Hematopoietic multipotent progenitor cell treated with erythropoietin and hydrocortisone succinate and interleukin-3 and kit ligand, for 6 days (in vitro differentiated cells): ENCODE measurements around the gene PIM3.

Source experiments
- DNase-seq: peaks from one replicate; pipeline ENCODE4 v3.0.0-alpha.2; 2015

The PIM3 gene

DNA sequence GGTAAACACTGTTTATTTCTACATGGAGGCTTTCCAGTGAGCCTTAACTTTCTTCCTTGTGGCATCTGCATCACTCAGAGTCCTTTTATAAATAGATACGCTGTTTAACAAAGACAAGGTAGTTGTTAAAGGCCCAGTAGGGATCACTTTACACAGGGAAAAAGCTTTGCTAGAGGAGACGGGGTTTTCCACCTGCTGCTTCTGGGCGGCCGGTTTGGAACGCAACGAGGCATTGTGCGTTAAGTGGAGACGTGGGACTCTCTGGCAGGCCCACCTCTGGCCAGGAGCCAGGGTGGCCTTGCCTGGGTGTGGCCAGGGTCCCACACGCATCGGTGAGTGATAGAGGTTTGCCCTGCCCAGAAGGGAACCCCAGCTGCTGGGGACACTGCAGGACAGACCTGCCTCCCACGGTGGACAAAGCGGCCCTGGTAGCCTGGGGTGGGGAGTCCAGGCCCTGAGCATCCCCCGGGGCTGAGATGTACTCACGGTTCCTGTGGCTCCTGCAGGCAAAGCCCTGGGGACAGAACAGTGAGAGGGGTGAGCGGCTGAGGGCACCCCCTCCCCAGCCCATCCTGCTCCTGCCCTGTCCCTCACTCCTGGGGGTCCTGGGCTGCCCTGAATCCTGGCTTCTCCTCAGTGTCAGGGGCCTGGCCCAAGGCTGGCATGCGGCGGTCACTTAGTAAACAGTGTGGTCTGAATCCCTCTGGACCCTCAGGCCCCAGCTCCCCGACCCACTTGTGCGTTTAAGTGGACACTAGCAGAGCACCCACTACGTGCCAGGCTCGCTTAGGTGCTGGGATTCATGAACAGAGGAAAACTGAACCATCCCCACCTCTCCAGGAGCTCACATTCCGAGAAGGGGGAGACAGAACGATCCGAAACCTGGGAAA, 47.8 kb downstream of the PIM3 start:
- no peak for DNase-seq

DNA sequence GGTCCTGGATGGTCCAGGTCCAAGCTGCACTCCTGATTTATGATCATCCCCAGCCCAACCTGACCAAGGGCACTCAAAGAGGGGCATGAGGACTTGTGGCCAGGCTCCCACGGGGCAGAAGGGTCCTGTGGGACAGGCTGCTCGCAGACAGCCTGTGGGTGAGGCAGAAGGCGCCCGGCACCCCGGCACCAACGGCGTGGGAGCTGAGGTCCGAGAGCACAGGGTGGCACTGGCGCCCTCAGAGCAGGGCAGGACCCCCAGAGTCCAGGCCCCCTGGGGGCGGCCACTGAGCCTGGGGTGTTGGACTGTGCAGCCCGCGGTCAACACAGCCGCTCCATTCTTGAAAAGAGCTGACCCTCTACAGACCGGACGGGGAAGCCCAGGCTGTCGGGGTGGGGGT, 48.7 kb downstream of the PIM3 start:
- no peak for DNase-seq

DNA sequence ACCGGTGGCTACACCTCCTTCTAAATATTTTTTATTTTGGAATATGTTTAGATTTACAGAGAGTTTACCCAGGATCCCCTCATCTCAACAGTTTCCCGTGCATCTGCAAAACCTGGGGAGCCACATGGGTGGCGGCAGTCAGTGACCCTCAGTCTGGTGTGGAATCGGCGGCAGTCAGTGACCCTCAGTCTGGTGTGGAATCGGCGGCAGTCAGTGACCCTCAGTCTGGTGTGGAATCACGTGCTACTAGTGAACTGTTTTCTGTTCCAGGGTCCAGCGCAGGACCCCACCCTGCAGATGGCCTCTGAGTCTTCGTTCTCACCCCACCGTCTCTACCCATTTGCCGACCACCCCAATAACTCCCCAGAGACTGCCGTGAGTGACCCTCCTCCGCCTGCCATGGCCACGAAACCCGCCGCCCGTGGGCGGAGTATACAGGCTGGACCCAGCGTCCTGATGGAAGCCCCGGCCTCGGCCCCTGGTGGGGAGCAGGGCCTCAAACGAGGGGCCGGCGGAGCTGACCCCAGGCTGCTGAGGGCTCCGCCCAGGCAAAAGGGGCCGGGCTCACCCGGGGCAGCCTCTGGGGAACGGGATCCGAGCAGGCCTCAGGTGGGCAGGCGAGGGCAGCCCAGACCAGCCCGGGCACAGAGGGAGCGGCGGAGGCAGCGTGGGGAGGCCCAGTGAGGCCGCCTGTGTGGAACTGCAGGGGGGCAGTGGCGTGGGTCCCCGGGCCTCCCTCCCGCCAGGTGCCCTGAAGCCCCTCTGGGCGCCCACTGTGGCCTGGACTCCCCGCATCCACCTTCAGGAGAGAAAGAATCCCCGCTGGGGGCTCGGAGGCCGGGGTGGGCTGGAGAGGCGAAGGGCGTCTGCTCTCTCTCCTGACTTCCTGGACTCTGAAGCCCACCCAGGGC, 49.4 kb downstream of the PIM3 start:
- DNase-seq: no peak

DNA sequence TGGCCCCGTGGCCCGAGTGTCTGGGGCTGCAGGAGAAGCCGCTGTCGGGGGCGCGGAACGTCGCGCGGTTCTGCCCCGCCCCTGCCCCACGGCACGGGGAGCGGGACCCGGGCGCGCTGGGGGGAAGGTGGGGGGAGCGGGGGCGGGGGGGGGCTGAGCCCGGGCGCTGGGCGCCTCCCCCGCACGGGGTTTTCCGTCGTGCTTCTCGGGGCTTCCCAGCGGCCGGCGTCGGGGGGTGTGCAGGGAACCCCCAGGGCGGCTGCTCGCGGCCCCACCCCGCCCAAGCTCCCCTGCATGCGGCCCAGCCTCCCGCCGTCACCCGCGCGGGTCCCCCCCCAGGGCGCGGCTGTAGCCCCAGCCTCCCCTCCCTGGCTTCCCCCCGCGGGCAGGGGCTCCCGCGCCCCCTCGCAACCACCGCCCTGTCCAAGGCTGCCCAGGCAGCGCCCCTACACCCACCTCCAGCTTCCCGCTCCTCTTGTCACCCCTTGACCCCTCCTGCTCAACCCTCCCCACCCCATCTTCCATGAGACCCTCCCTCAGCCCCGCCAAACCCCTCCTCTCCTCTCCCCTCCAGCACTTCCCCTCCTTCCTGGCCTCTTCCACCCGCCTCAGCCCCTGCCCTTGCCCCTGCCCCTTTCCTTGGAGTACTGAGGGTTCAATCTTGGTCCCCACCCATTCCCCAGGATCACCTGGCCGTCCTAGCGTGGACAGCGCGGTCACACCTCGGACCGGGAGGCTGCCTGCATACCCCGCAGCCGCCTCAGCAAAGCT, 50.3 kb downstream of the PIM3 start:
- DNase-seq: no peak

DNA sequence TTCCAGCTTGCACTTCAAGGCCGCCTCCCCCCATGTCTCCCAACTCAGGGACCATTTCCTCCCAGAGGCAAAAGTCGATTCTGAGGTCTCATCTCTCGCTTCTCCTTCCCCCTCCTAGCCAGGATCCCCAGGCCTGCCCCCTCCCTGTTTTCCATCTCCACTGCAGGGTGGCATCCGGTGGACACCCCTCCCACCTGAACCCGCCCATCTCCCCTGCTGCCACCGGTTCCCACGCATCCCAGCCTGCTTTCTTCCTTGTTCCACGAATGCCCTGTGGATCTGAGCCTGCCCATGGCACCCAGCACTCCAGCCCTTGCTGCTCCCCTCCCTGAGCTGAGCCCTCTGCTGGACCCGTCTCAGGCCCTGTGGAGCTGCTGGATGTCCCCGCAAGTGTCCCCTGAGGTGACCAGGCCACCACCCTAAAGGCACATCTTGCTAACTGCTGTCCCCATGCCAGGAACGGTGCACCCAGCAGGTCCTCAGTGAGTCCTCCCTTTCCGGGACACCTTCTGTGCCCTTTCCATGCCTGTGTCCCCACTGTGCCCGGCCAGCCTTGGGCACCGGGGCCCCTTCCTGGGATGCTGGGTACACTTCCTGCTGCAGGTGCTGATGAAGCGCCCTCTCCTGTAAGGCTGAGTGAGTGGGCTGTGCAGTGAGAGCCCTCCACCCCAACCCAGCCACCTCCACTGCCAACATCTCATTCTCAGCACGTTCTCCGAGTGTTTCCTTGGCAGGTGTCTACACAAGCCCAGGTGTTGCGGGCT, 51.1 kb downstream of the PIM3 start:
- DNase-seq: no peak

DNA sequence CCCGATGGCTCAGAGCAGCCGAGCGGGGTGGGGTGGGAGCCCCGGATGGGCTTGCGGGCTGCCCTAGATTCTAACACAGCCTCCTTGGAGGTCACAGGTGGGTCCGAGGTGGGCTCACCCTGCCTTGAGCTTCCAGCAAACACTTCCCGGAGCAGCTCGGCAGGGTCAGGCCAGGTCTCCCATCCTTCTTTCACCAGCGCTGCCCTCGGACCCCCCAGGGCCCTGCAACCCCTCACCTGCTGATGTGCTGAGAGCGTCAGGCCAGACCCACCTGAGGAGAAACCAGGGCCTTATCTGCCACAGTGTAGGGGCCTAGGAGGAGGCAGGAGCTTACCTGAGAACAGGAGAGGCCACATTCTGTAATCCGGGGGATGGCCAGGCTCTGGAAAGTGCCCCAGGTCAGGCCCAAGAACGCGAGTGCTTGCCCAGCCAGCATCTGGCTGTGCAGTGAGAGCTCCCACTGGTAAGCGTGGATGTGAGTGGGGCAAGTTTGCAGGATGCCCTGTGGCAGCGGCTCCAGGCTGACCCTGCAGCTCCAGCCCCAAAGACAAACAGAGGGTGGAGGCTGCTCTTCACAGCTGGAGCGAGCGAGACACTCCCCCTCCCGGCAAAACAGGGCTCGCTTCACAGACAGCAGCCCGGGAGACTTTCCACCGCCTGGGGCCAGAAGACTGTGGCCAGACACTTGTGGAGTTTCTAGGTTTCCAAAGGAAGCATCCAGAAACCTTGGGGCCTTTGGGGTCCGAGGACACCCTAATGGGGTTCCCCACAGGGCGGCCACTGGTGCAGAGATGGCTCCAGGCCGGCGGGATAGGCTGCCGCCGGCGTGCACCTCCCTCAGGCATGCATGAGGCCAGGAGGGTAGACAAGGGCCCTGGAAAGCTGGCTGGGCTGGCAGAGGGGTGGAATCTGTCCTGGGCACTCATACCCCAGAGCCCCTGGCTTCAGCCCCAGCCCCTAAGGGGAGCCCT, 51.9 kb downstream of the PIM3 start, which contains the start of gene IL17REL:
Gene IL17REL, minus strand, starts transcription at position 555 of the 971 bp plus-strand sequence. Its CDS starts 119 bp downstream, at position 436.
- no peak for DNase-seq
